ENCODE results near the gene NFKBIA.
"Not testable (repeated sequence)": the region's sequence is repeated elsewhere in the genome, so short reads cannot be mapped to it uniquely, and the experiment has no call there.

NFKBIA gene

GRCh38 chr14:35409595-35409994 is 5.0 kb upstream of the NFKBIA start:
- FAIRE-seq: no peak
- no peak for DNase-seq (ENCODE audit: insufficient read length, low spot score)

GRCh38 chr14:35408026-35408425 is 3.5 kb upstream of the NFKBIA start:
- DNase-seq (ENCODE audit: insufficient read length, low spot score): no peak
- FAIRE-seq: no peak

GRCh38 chr14:35407306-35407630 is 2.7 kb upstream of the NFKBIA start:
- DNase-seq (ENCODE audit: insufficient read length, low spot score): no peak
- no peak for FAIRE-seq

- DNase-seq (ENCODE audit: insufficient read length, low spot score) (no peak), FAIRE-seq (peak; percentile 31)
Measured at GRCh38 chr14:35406506-35407305, 2.2 kb upstream of the NFKBIA start.

GRCh38 chr14:35406090-35406489 is 1.5 kb upstream of the NFKBIA start:
- FAIRE-seq: no peak
- DNase-seq (ENCODE audit: insufficient read length, low spot score): no peak

- FAIRE-seq: no peak
Measured at GRCh38 chr14:35405304-35405996, 901 bp upstream of the NFKBIA start.

GRCh38 chr14:35403603-35404448 is 723 bp downstream of the NFKBIA start:
- FAIRE-seq: peak; percentile 18
- peak; percentile 78 for DNase-seq (ENCODE audit: insufficient read length, low spot score)

More at GRCh38 chr14:35405304-35405996, 901 bp upstream of the NFKBIA start:
- no peak for DNase-seq (ENCODE audit: insufficient read length, low spot score)

- FAIRE-seq (no peak), DNase-seq (ENCODE audit: insufficient read length, low spot score) (no peak)
Measured at GRCh38 chr14:35403114-35403602, 1.4 kb downstream of the NFKBIA start.

GRCh38 chr14:35402323-35403113 is 2.0 kb downstream of the NFKBIA start:
- DNase-seq (ENCODE audit: insufficient read length, low spot score) (no peak), FAIRE-seq (no peak)

GRCh38 chr14:35401422-35402265 is 2.9 kb downstream of the NFKBIA start:
- FAIRE-seq (no peak), DNase-seq (ENCODE audit: insufficient read length, low spot score) (no peak)

GRCh38 chr14:35400648-35401421 is 3.7 kb downstream of the NFKBIA start:
- FAIRE-seq (no peak), DNase-seq (ENCODE audit: insufficient read length, low spot score) (no peak)

GRCh38 chr14:35399083-35399937 is 5.2 kb downstream of the NFKBIA start:
- DNase-seq (ENCODE audit: insufficient read length, low spot score) (no peak), FAIRE-seq (no peak)

GRCh38 chr14:35398071-35398584 is 6.4 kb downstream of the NFKBIA start:
- no peak for FAIRE-seq
- DNase-seq (ENCODE audit: insufficient read length, low spot score): no peak

- not testable (repeated sequence) for FAIRE-seq; DNase-seq (ENCODE audit: insufficient read length, low spot score)
Measured at GRCh38 chr14:35396610-35397009, 7.9 kb downstream of the NFKBIA start.

GRCh38 chr14:35395283-35395682 is 9.3 kb downstream of the NFKBIA start:
- FAIRE-seq (no peak), DNase-seq (ENCODE audit: insufficient read length, low spot score) (no peak)

- FAIRE-seq: no peak
Measured at GRCh38 chr14:35394326-35395013, 10.1 kb downstream of the NFKBIA start.

GRCh38 chr14:35393826-35394225 is 10.7 kb downstream of the NFKBIA start:
- FAIRE-seq (no peak), DNase-seq (ENCODE audit: insufficient read length, low spot score) (no peak)

More at GRCh38 chr14:35394326-35395013, 10.1 kb downstream of the NFKBIA start:
- no peak for DNase-seq (ENCODE audit: insufficient read length, low spot score)

Data from GM19239 (cell line).